Heart left ventricle (tissue), 13 donors: ENCODE results near the gene DHH.

Source experiments
- CTCF ChIP-seq, 12 donors: fragments of 200-600 bp; sonication (generic) in 4 of 12; IDR thresholded peaks; one replicate each; pipeline versions ENCODE4 v1.5.0 to v1.8.0; 2018 to 2022; ENCODE audit warnings: antibody characterized with exemption in 12 of 12, mild to moderate bottlenecking in 5 of 12
- POLR2A ChIP-seq, 2 donors: fragments of 450-650 bp; IDR thresholded peaks; one replicate each; pipeline ENCODE4 v1.6.1; 2017; ENCODE audit warnings: antibody characterized with exemption in 2 of 2, mild to moderate bottlenecking in 2 of 2, moderate library complexity in 2 of 2
- donor health status: ischemic (EF 13 %, LVEDD 7.1; RV severe dilation, severe dysfunction).
- donor health status: DM: no; HTN: yes; CAD: no.
- donor health status: DM: no; HTN: no; CAD: no.
- donor health status: ischemic (EF 25% LVEDD 6.9; RV normal size, moderate dysfunction).
- donor health status: ischemic (EF 25% LVEDD 5.7; RV mildly dilated, moderate dysfunction).
- donor health status: ischemic (EF 35%, LVEDD 5.7; RV mildly dilated, moderate dysfunction).
- donor health status: nonischemic (EF 11% LVEDD 7.7; RV severe dilation, severe dysfunction).
- donor health status: DM: yes; HTN: yes; CAD: no.
- donor health status: PGD.
- donor health status: ischemic (EF 29% LVEDD 5.4; RV normal size, mild dysfunction).
- donor health status: nonischemic (EF 23%, LVEDD 6.1; RV moderate dilation, normal function).

GRCh38 chr12:49088932-49089330, 5.7 kb downstream of the DHH start:
- TF ChIP-seq CTCF (IDR thresholded peaks at IDR 0.05) (no peak), POLR2A (IDR thresholded peaks at IDR 0.05) (no peak)
